Prostate gland (tissue), 2 donors: ENCODE measurements around the gene CASQ1. TPM values are rescaled to one million over a fixed set of nuclear protein-coding genes. Genes with fewer than 3 reads are reported as not detected.

ENCODE experiments used
- DNase-seq: peaks from one replicate; pipeline ENCODE4 v3.0.0-alpha.2; 2019; ENCODE audit warnings: low spot score
- H3K27ac ChIP-seq, 2 donors: fragments of 200-600 bp; sonication (generic); 2 replicates each; pipeline ENCODE4 v1.5.1; 2017 to 2019
- H3K27me3 ChIP-seq: fragments of 200-600 bp; sonication (generic); replicated peaks from 2 replicates; pipeline ENCODE4 v1.5.1; 2019; ENCODE audit not compliant: insufficient read depth
- H3K36me3 ChIP-seq, 2 donors: fragments of 200-600 bp; sonication (generic); 1 replicate in 1 of 2; 2 replicates in 1 of 2; pipeline versions ENCODE4 v1.5.1 to v1.8.1; 2017 to 2019
- H3K4me1 ChIP-seq: fragments of 200-600 bp; sonication (generic); replicated peaks from 2 replicates; pipeline ENCODE4 v1.5.1; 2019
- H3K4me3 ChIP-seq, 2 donors: fragments of 200-600 bp; sonication (generic); 2 replicates each; pipeline ENCODE4 v1.5.1; 2017 to 2019
- H3K9me3 ChIP-seq: fragments of 200-600 bp; sonication (generic); 2 replicates; pipeline ENCODE4 v1.5.1; 2017
- CTCF ChIP-seq, 4 experiments: fragments of 200-600 bp in 2 of 4; fragments of 450-650 bp in 2 of 4; sonication (generic) in 2 of 4; IDR thresholded peaks; 1 replicate in 3 of 4; 2 replicates in 1 of 4; pipeline ENCODE4 v1.5.1; 2016 to 2019; ENCODE audit warnings: antibody characterized with exemption in 4 of 4, mild to moderate bottlenecking in 2 of 4, moderate library complexity in 2 of 4
- POLR2A ChIP-seq: fragments of 450-650 bp; IDR thresholded peaks from one replicate; pipeline ENCODE4 v1.6.1; 2016; ENCODE audit warnings: antibody characterized with exemption, mild to moderate bottlenecking
- POLR2AphosphoS5 ChIP-seq: sonication (generic); formaldehyde crosslinking; IDR thresholded peaks from one replicate; pipeline ENCODE4 v1.6.1; 2017; ENCODE audit warnings: antibody characterized with exemption
- WGBS: methylation state at CpG from one replicate; pipeline ENCODE4 v1.1.5; 2018; 5-methylcytosine and 5-hydroxymethylcytosine counted together
- intact Hi-C: fragments of 100-400 bp; cut with DNase I; formaldehyde crosslinking; loops from one replicate; pipeline ENCODE4 v1.14.2; 2022
- total RNA-seq, 2 donors: library from RNA; depleted of rRNA; stranded (reverse); fragments of >200 nt; gene quantifications; one replicate each; pipeline ENCODE4 v1.1.0, GENCODE V29; 2016

CASQ1 gene
- total RNA-seq, 2 donors from 2014 or later: 1.2 to 3.0 TPM

- no peak for TF ChIP-seq CTCF (IDR thresholded peaks at IDR 0.05)
- TF ChIP-seq POLR2AphosphoS5: no peak
- TF ChIP-seq POLR2A: no peak
- intact Hi-C loops: no loop called here
- Histone ChIP-seq H3K4me1 (peaks cover 2% of the 10 kb centered on the region), H3K27me3 (no peaks in the 10 kb centered on the region), H3K27ac (no peak overlapping the region), H3K4me3 (no peak overlapping the region), H3K9me3 (no peaks in the 10 kb centered on the region), H3K36me3 (no peaks in the 10 kb centered on the region)
- 76% methylated on average over 7 of the region's 7 CpGs for WGBS
- DNase-seq: no peak
Observed at GRCh38 chr1:160188341-160188740, 2.0 kb upstream of the CASQ1 start.

- H3K9me3 ChIP-seq: no peaks in the 10 kb centered on the region
- no peak overlapping the region for H3K4me3 ChIP-seq
- peaks cover 3% of the 10 kb centered on the region for H3K4me1 ChIP-seq
- no peak overlapping the region for H3K27ac ChIP-seq
- H3K27me3 ChIP-seq: no peaks in the 10 kb centered on the region
- 91% methylated on average over 3 of the region's 3 CpGs for WGBS
- intact Hi-C loops: loop anchor here (2.0 to 5.0 kb wide), 3 partner anchors 61 to 99 kb away; no protein-coding TSS in a partner anchor
- H3K36me3 ChIP-seq: no peaks in the 10 kb centered on the region
- TF ChIP-seq POLR2AphosphoS5 (no peak), POLR2A (no peak), CTCF (IDR thresholded peaks at IDR 0.05) (no peak)
- DNase-seq: no peak
Observed at GRCh38 chr1:160191756-160192155, 1.4 kb downstream of the CASQ1 start.

- H3K27me3 ChIP-seq: no peaks in the 10 kb centered on the region
- DNase-seq: no peak
- TF ChIP-seq POLR2AphosphoS5: no peak
- no peak for TF ChIP-seq CTCF (IDR thresholded peaks at IDR 0.05)
- no peak for TF ChIP-seq POLR2A
- H3K4me1 ChIP-seq: peaks cover 3% of the 10 kb centered on the region
- no peak overlapping the region for H3K4me3 ChIP-seq
- intact Hi-C loops: loop anchor here (2.0 to 5.0 kb wide), 3 partner anchors 60 to 99 kb away; no protein-coding TSS in a partner anchor
- no peaks in the 10 kb centered on the region for H3K9me3 ChIP-seq
- no peak overlapping the region for H3K27ac ChIP-seq
- no peaks in the 10 kb centered on the region for H3K36me3 ChIP-seq
Observed at GRCh38 chr1:160192234-160192633, 1.9 kb downstream of the CASQ1 start.

- H3K4me1 ChIP-seq: peaks cover 3% of the 10 kb centered on the region
- DNase-seq: peak; percentile 80
- WGBS: 29% methylated on average over 16 of the region's 16 CpGs
- H3K36me3 ChIP-seq: no peaks in the 10 kb centered on the region
- intact Hi-C loops: loop anchor here (1.0 to 5.0 kb wide), 4 partner anchors 27 to 98 kb away; no protein-coding TSS in a partner anchor
- H3K4me3 ChIP-seq: no peak overlapping the region
- TF ChIP-seq POLR2A (no peak), POLR2AphosphoS5 (peak; percentile 87), CTCF (IDR thresholded peaks at IDR 0.05) (peak; percentile 93 to 99 (median 97))
- H3K27me3 ChIP-seq: no peaks in the 10 kb centered on the region
- H3K9me3 ChIP-seq: no peaks in the 10 kb centered on the region
- H3K27ac ChIP-seq: no peak overlapping the region
Observed at GRCh38 chr1:160193091-160193819, 2.9 kb downstream of the CASQ1 start.
